IMR-90 (cell line): Measurements from ENCODE around the gene IL2RA. TPM values are rescaled to one million over a fixed set of nuclear protein-coding genes. Genes with fewer than 3 reads are reported as not detected.

ENCODE experiments used
- ATAC-seq: fragments of 200-7000 bp; cut with Tn5 transposase; 2 replicates; pipeline ENCODE4 v1.9.1; 2020; ENCODE audit warnings: low read depth, mild to moderate bottlenecking, moderate library complexity
- BruUV-seq: library from RNA; stranded (reverse); fragments of 400-500 nt; replicated peaks from 2 replicates; lab custom pipeline; 2021; lab: Mats Ljungman, UMichigan
- CTCF ChIA-PET: fragments of 300-600 bp; formaldehyde crosslinking; extraction: SDS; loops from one replicate; lab custom pipeline; 2021; ENCODE audit warnings: antibody characterized with exemption; lab: Yijun Ruan, JAX
- POLR2A ChIA-PET: fragments of 300-600 bp; sonication (Branson Sonifier 250); formaldehyde crosslinking; loops from one replicate; lab custom pipeline; 2022; ENCODE audit warnings: antibody characterized with exemption; ENCODE audit not compliant: unreplicated experiment; lab: Charles Lee
- DNase-seq: peaks from one replicate; pipeline ENCODE4 v3.0.0; 2013
- H2AFZ ChIP-seq: replicated peaks from 2 replicates; pipeline ENCODE3; 2013; ENCODE audit warnings: low read length, mild to moderate bottlenecking; ENCODE audit not compliant: poor library complexity
- H2AK5ac ChIP-seq: 2 replicates; pipeline ENCODE4 v1.6.1; 2013; ENCODE audit warnings: low read depth, low read length, inconsistent platforms
- H2AK9ac ChIP-seq: replicated peaks from 2 replicates; pipeline ENCODE3; 2013; ENCODE audit warnings: mild to moderate bottlenecking, low read depth, low read length, moderate library complexity; ENCODE audit not compliant: poor library complexity
- H2BK120ac ChIP-seq: 2 replicates; pipeline ENCODE4 v1.6.1; 2013; ENCODE audit warnings: low read depth, low read length, inconsistent platforms
- H2BK15ac ChIP-seq: 3 replicates; pipeline ENCODE4 v1.6.1; 2013; ENCODE audit warnings: low read depth, low read length, inconsistent platforms
- H2BK20ac ChIP-seq: 2 replicates; pipeline ENCODE4 v1.6.1; 2013; ENCODE audit warnings: low read depth, mild to moderate bottlenecking, inconsistent platforms, low read length, moderate library complexity
- H2BK5ac ChIP-seq: 2 replicates; pipeline ENCODE4 v1.6.1; 2013; ENCODE audit warnings: mild to moderate bottlenecking, low read depth, low read length, inconsistent platforms; ENCODE audit not compliant: poor library complexity, severe bottlenecking
- H3K14ac ChIP-seq: replicated peaks from 2 replicates; pipeline ENCODE4 v1.6.1; 2013; ENCODE audit warnings: low read depth, low read length, inconsistent platforms
- H3K18ac ChIP-seq: 2 replicates; pipeline ENCODE4 v1.6.1; 2013; ENCODE audit warnings: low read depth, low read length, control low read depth
- H3K23ac ChIP-seq: 2 replicates; pipeline ENCODE4 v1.6.1; 2013; ENCODE audit warnings: low read depth, low read length, inconsistent platforms
- H3K27ac ChIP-seq: 2 replicates; pipeline ENCODE4 v1.5.1; 2013; ENCODE audit warnings: mild to moderate bottlenecking, control low read depth, low read length; ENCODE audit not compliant: insufficient read depth
- H3K27me3 ChIP-seq: 2 replicates; pipeline ENCODE4 v1.6.1; 2013; ENCODE audit warnings: low read length; ENCODE audit not compliant: control insufficient read depth, insufficient read depth
- H3K36me3 ChIP-seq: 2 replicates; pipeline ENCODE4 v1.6.1; 2013; ENCODE audit warnings: low read length, mixed read lengths; ENCODE audit not compliant: control insufficient read depth, insufficient read depth
- H3K4ac ChIP-seq: 2 replicates; pipeline ENCODE4 v1.6.1; 2013; ENCODE audit warnings: low read depth, low read length, inconsistent platforms
- H3K4me1 ChIP-seq: 2 replicates; pipeline ENCODE4 v1.6.1; 2013; ENCODE audit warnings: low read length, mixed read lengths; ENCODE audit not compliant: control insufficient read depth, insufficient read depth
- H3K4me2 ChIP-seq: 2 replicates; pipeline ENCODE4 v1.6.1; 2013; ENCODE audit warnings: low read depth, mild to moderate bottlenecking, control low read depth, low read length, moderate library complexity
- H3K4me3 ChIP-seq: 2 replicates; pipeline ENCODE4 v1.5.1; 2013; ENCODE audit warnings: low read depth, mild to moderate bottlenecking, control low read depth, low read length, moderate library complexity; ENCODE audit not compliant: insufficient read depth
- H3K56ac ChIP-seq: 2 replicates; pipeline ENCODE4 v1.6.1; 2013; ENCODE audit warnings: low read length, inconsistent platforms; ENCODE audit not compliant: insufficient read depth; ENCODE audit errors: extremely low read depth
- H3K79me1 ChIP-seq, 2 experiments: 2 replicates each; pipeline ENCODE4 v1.6.1; 2013; ENCODE audit warnings: low read length in 2 of 2, inconsistent platforms in 1 of 2, low read depth in 1 of 2
- H3K9ac ChIP-seq: 2 replicates; pipeline ENCODE4 v1.6.1; 2013; ENCODE audit warnings: low read depth, low read length, control low read depth
- H3K9me1 ChIP-seq: 2 replicates; pipeline ENCODE4 v1.6.1; 2013; ENCODE audit warnings: low read length, inconsistent platforms; ENCODE audit not compliant: insufficient read depth
- H3K9me3 ChIP-seq: 2 replicates; pipeline ENCODE4 v1.6.1; 2013; ENCODE audit warnings: low read length; ENCODE audit not compliant: control insufficient read depth, insufficient read depth
- H4K20me1 ChIP-seq: 2 replicates; pipeline ENCODE4 v1.6.1; 2013; ENCODE audit warnings: low read length, inconsistent platforms; ENCODE audit not compliant: insufficient read depth
- H4K5ac ChIP-seq: 2 replicates; pipeline ENCODE4 v1.6.1; 2013; ENCODE audit warnings: mild to moderate bottlenecking, low read depth, low read length, control low read depth
- H4K8ac ChIP-seq, 2 experiments: 2 replicates each; pipeline ENCODE4 v1.6.1; 2013; ENCODE audit warnings: low read depth in 2 of 2, low read length in 2 of 2, control low read depth in 1 of 2, inconsistent platforms in 1 of 2
- H4K91ac ChIP-seq: 2 replicates; pipeline ENCODE4 v1.6.1; 2013; ENCODE audit warnings: low read depth, low read length, inconsistent platforms; ENCODE audit not compliant: insufficient read depth
- RCOR1 ChIP-seq: IDR thresholded peaks from 2 replicates; pipeline ENCODE4 v1.6.1; 2012; ENCODE audit warnings: mild to moderate bottlenecking, low read length, improper control_type of control experiment; ENCODE audit not compliant: insufficient replicate concordance
- WGBS, 2 experiments: methylation state at CpG; one replicate each; pipeline versions ENCODE4 v1.1.5 to v1.1.7; 2013; ENCODE audit warnings: missing lambda C conversion rate in 2 of 2; ENCODE audit not compliant: insufficient read length in 1 of 2; ENCODE audit errors: extremely low coverage in 2 of 2; 5-methylcytosine and 5-hydroxymethylcytosine counted together
- dilution Hi-C: fragments of 300-500 bp; cut with HindIII; formaldehyde crosslinking; loops from one replicate; pipeline ENCODE4 v1.14.3; 2018; ENCODE audit warnings: low sequenced_read_pairs; ENCODE audit not compliant: unreplicated experiment
- in situ Hi-C: fragments of 300-500 bp; cut with MboI; formaldehyde crosslinking; loops from 3 replicates; pipeline ENCODE4 v1.14.3; 2019; ENCODE audit warnings: low sequenced_read_pairs, inconsistent platforms, mixed read lengths
- intact Hi-C: fragments of 100-400 bp; cut with micrococcal nuclease; formaldehyde crosslinking; loops from 2 replicates; pipeline ENCODE4 v1.10.0; 2022
- polyA plus RNA-seq, 3 experiments: library from polyadenylated mRNA; depleted of rRNA; stranded (reverse); fragments of >200 nt; gene quantifications; 2 replicates each; pipeline ENCODE4 v1.2.3, GENCODE V29; 2012; ENCODE audit warnings: low replicate concordance in 1 of 3
- total RNA-seq: library from RNA; depleted of rRNA; stranded (reverse); fragments of >200 nt; gene quantifications from 2 replicates; pipeline ENCODE4 v1.2.3, GENCODE V29; 2012

The IL2RA gene
- total and polyA plus RNA-seq, 2 of the 4 experiments (the other 2 are of a cell fraction) = not detected

DNA sequence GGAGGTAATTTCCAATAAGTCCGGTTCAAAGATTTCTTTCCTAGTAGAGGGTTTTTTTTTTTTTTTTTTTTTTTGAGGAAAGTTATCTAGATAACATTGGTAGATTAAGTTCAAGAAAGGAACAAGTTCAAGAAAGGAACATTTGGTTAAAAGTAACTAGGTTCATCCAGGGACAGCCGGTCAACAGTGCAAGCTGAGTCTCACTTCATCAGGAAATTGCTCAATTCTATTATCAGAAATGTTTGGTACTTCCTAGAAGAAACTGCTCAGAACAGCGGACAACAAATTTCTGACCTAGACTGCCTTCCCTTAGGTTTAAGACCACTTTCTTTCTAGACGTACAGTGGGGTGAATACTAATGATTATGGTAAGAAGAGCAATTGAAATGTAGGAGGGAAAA is 3.7 kb upstream of the IL2RA start:
- DNase-seq = no peak
- in situ Hi-C loops = no loop called here
- H2AFZ ChIP-seq = no peak overlapping the region
- WGBS, 2 experiments = no CpG with 5 or more reads among the region's 4 CpGs
- no peak overlapping the region for H2AK5ac ChIP-seq
- no peak overlapping the region for H3K27ac ChIP-seq
- no peak for TF ChIP-seq RCOR1
- no peak overlapping the region for H4K91ac ChIP-seq
- peaks cover 25% of the 10 kb centered on the region for H3K27me3 ChIP-seq
- no peak overlapping the region for H3K4me3 ChIP-seq
- POLR2A ChIA-PET = no interaction called here
- intact Hi-C loops = no loop called here
- H3K14ac ChIP-seq = no peak overlapping the region
- H3K9me1 ChIP-seq = no peaks in the 10 kb centered on the region
- no peak overlapping the region for H2BK20ac ChIP-seq
- H2BK5ac ChIP-seq = no peak overlapping the region
- H2AK9ac ChIP-seq = no peak overlapping the region
- no peak overlapping the region for H2BK15ac ChIP-seq
- no peak for ATAC-seq
- H3K18ac ChIP-seq = no peak overlapping the region
- dilution Hi-C loops = no loop called here
- H2BK120ac ChIP-seq = no peak overlapping the region
- no peak overlapping the region for H3K9ac ChIP-seq
- H3K79me1 ChIP-seq = no peaks in the 10 kb centered on the region
- BruUV-seq = no TSS peak
- CTCF ChIA-PET = no interaction called here
- no peak overlapping the region for H3K23ac ChIP-seq
- no peaks in the 10 kb centered on the region for H3K36me3 ChIP-seq
- no peak overlapping the region for H4K5ac ChIP-seq
- no peak overlapping the region for H3K4me2 ChIP-seq
- no peaks in the 10 kb centered on the region for H4K20me1 ChIP-seq
- no peak overlapping the region for H4K8ac ChIP-seq
- no peaks in the 10 kb centered on the region for H3K4me1 ChIP-seq
- H3K56ac ChIP-seq = no peak overlapping the region
- H3K9me3 ChIP-seq = peaks cover 2% of the 10 kb centered on the region; the same call in 1 of the 2 replicates
- H3K4ac ChIP-seq = no peak overlapping the region
